ENCODE data around the gene RSRC1.

- TF ChIP-seq KDM1A (IDR thresholded peaks at IDR 0.05; ENCODE audit: borderline replicate concordance, low read length) = no peak
- TF ChIP-seq TAF1 (IDR thresholded peaks at IDR 0.05; ENCODE audit: low read depth, low read length) = no peak
- no peak for TF ChIP-seq EZH2 (IDR thresholded peaks at IDR 0.05; ENCODE audit: low read depth, low read length, severe bottlenecking)
These were observed 361.9 kb downstream of the RSRC1 start for GRCh38 chr3:158471639-158472294.

Measured in H1 (cell line).